Endothelial cell of umbilical vein (primary cell): Measurements from ENCODE around the gene CACNB3. TPM values are rescaled to one million over a fixed set of nuclear protein-coding genes. Genes with fewer than 3 reads are reported as not detected.

Source experiments
- BruUV-seq: library from RNA; stranded (reverse); fragments of 400-500 nt; replicated peaks from 2 replicates; lab custom pipeline; 2021; lab: Mats Ljungman, UMichigan
- CTCF ChIA-PET: fragments of 300-600, 350-600 bp; sonication (Branson Sonifier 250); formaldehyde crosslinking; loops from one replicate; lab custom pipeline; 2021; ENCODE audit warnings: antibody characterized with exemption, inconsistent platforms; lab: Charles Lee
- POLR2A ChIA-PET: fragments of 300-600, 350-600 bp; sonication (Branson Sonifier 250); formaldehyde crosslinking; loops from one replicate; lab custom pipeline; 2021; ENCODE audit warnings: antibody characterized with exemption, inconsistent platforms; lab: Charles Lee
- DNase-seq: peaks from one replicate; pipeline ENCODE4 v3.0.0-alpha.2; 2011; ENCODE audit warnings: low read depth, low spot score
- FAIRE-seq: peaks from 2 replicates; lab custom pipeline; 2011; peaks lifted over from hg19 to GRCh38; lab: Jason Lieb, UNC
- H2AFZ ChIP-seq: 2 replicates; pipeline ENCODE4 v1.6.0; 2012; ENCODE audit warnings: low read depth, low read length, control low read depth, inconsistent platforms
- H3K27ac ChIP-seq: 2 replicates; pipeline ENCODE4 v1.5.1; 2011; ENCODE audit warnings: low read depth, mild to moderate bottlenecking, control low read depth, low read length, moderate library complexity; ENCODE audit not compliant: insufficient read depth
- H3K27me3 ChIP-seq, 2 experiments: 2 replicates each; pipeline versions ENCODE4 v1.6.0 to v1.6.1; 2011; ENCODE audit warnings: low read length in 2 of 2, mixed read lengths in 1 of 2; ENCODE audit not compliant: control insufficient read depth in 2 of 2, insufficient read depth in 2 of 2
- H3K36me3 ChIP-seq, 2 experiments: 2 replicates in 1 of 2; 3 replicates in 1 of 2; pipeline ENCODE4 v1.5.1; 2011; ENCODE audit warnings: low read length in 2 of 2, mild to moderate bottlenecking in 1 of 2, moderate library complexity in 1 of 2; ENCODE audit not compliant: control insufficient read depth in 2 of 2, insufficient read depth in 2 of 2; ENCODE audit errors: extremely low read depth in 1 of 2
- H3K4me1 ChIP-seq: 3 replicates; pipeline ENCODE4 v1.5.1; 2011; ENCODE audit warnings: mild to moderate bottlenecking, low read length; ENCODE audit not compliant: control insufficient read depth, insufficient read depth; ENCODE audit errors: extremely low read depth
- H3K4me2 ChIP-seq: 2 replicates; pipeline ENCODE4 v1.6.1; 2011; ENCODE audit warnings: low read length, control low read depth, mixed read lengths; ENCODE audit not compliant: insufficient read depth
- H3K4me3 ChIP-seq, 3 experiments: fragments of 200-600 bp in 1 of 3; sonication (generic), shearing (Covaris generic) in 1 of 3; replicated peaks in 1 of 3; 2 replicates each; pipeline ENCODE4 v1.5.1; 2011 to 2016; ENCODE audit warnings: control low read depth in 3 of 3, low read length in 3 of 3, mild to moderate bottlenecking in 2 of 3, inconsistent platforms in 1 of 3, low read depth in 1 of 3, moderate library complexity in 1 of 3; ENCODE audit not compliant: insufficient read depth in 1 of 3
- H3K79me2 ChIP-seq: 2 replicates; pipeline ENCODE4 v1.6.0; 2012; ENCODE audit warnings: low read length, inconsistent platforms; ENCODE audit not compliant: control insufficient read depth, insufficient read depth
- H3K9ac ChIP-seq: replicated peaks from 2 replicates; pipeline ENCODE3; 2011; ENCODE audit warnings: low read length, control low read depth; ENCODE audit not compliant: insufficient read depth; ENCODE audit errors: extremely low read depth
- H3K9me1 ChIP-seq: replicated peaks from 3 replicates; pipeline ENCODE4 v1.6.0; 2011; ENCODE audit warnings: mild to moderate bottlenecking, low read length; ENCODE audit not compliant: control insufficient read depth, insufficient read depth; ENCODE audit errors: extremely low read depth
- H3K9me3 ChIP-seq: replicated peaks from 2 replicates; pipeline ENCODE4 v1.5.1; 2012; ENCODE audit warnings: low read length, inconsistent platforms; ENCODE audit not compliant: control insufficient read depth, insufficient read depth
- H4K20me1 ChIP-seq: replicated peaks from 2 replicates; pipeline ENCODE3; 2011; ENCODE audit warnings: mild to moderate bottlenecking, low read length; ENCODE audit not compliant: control insufficient read depth, insufficient read depth; ENCODE audit errors: extremely low read depth
- EZH2 ChIP-seq: IDR thresholded peaks from 2 replicates; pipeline ENCODE4 v1.6.1; 2012; ENCODE audit warnings: borderline replicate concordance, low read depth, mild to moderate bottlenecking, moderate library complexity, low read length, inconsistent platforms; ENCODE audit not compliant: severe bottlenecking
- FOS ChIP-seq: IDR thresholded peaks from 2 replicates; pipeline ENCODE4 v1.6.1; 2011; ENCODE audit warnings: mild to moderate bottlenecking, low read length, moderate library complexity, borderline replicate concordance; ENCODE audit not compliant: insufficient read depth
- GATA2 ChIP-seq: IDR thresholded peaks from 2 replicates; pipeline ENCODE4 v1.7.0; 2011; ENCODE audit warnings: low read depth, mild to moderate bottlenecking, moderate library complexity, mixed read lengths, low read length; ENCODE audit not compliant: insufficient read length, insufficient read depth
- JUN ChIP-seq: IDR thresholded peaks from 2 replicates; pipeline ENCODE4 v1.6.1; 2011; ENCODE audit warnings: borderline replicate concordance, low read depth; ENCODE audit not compliant: insufficient read length, insufficient read depth
- MAX ChIP-seq: IDR thresholded peaks from 2 replicates; pipeline ENCODE4 v1.6.1; 2011; ENCODE audit not compliant: insufficient read depth, insufficient read length
- MYC ChIP-seq: IDR thresholded peaks from one replicate; pipeline ENCODE4 v1.6.1; 2011; ENCODE audit warnings: mild to moderate bottlenecking, low read depth, low read length
- POLR2A ChIP-seq: IDR thresholded peaks from 2 replicates; pipeline ENCODE4 v1.6.1; 2012; ENCODE audit warnings: low read depth, mild to moderate bottlenecking, control low read depth, low read length
- POLR2AphosphoS5 ChIP-seq: IDR thresholded peaks from 2 replicates; pipeline ENCODE4 v1.6.1; 2012; ENCODE audit warnings: low read depth, mild to moderate bottlenecking, control low read depth, low read length, moderate library complexity; ENCODE audit not compliant: insufficient read depth
- dilution Hi-C: fragments of 300-500 bp; cut with MboI; formaldehyde crosslinking; loops from one replicate; pipeline ENCODE4 v1.15.0; 2019; ENCODE audit warnings: low sequenced_read_pairs; ENCODE audit not compliant: extremely low pct_ligation_motif_present
- intact Hi-C: fragments of 100-400 bp; cut with micrococcal nuclease; formaldehyde crosslinking; loops from one replicate; pipeline ENCODE4 v1.10.0; 2022
- polyA plus RNA-seq, 4 experiments: library from polyadenylated mRNA; depleted of rRNA in 3 of 4; stranded (reverse) in 3 of 4; unstranded in 1 of 4; fragments of >200 nt; gene quantifications; 2 replicates each; pipeline versions ENCODE4 v1.2.1 to v1.2.3, GENCODE V29; 2011 to 2012; ENCODE audit warnings: missing spikeins in 1 of 4
- total RNA-seq: library from RNA; stranded (reverse); gene quantifications from 2 replicates; pipeline ENCODE4 v1.2.3, GENCODE V29; 2021
- TF ChIP-seq, protein P1 (sequence below), 2 donors: IDR thresholded peaks; 1 replicate in 1 of 2; 2 replicates in 1 of 2; pipeline ENCODE4 v1.5.1; 2011; ENCODE audit warnings: low read length in 2 of 2, mild to moderate bottlenecking in 2 of 2, moderate library complexity in 2 of 2, control low read depth in 1 of 2, inconsistent platforms in 1 of 2, low read depth in 1 of 2; ENCODE audit not compliant: insufficient read depth in 1 of 2; ENCODE audit errors: extremely low read depth in 1 of 2

Gene CACNB3
- total and polyA plus RNA-seq, 2 donors (not counting 3 experiments of a cell fraction or from before 2014, with no cell fraction given), result 37.4 to 61.8 TPM

- Histone ChIP-seq H3K4me3 (peak within 1 kb of the TSS; percentile 59 to 98 (median 93)), H3K9me3 (no peaks in the 10 kb centered on the region), H2AFZ (peak within 1 kb of the TSS; percentile 97), H3K9ac (peak within 1 kb of the TSS; percentile 93), H4K20me1 (no peaks in the 10 kb centered on the region), H3K79me2 (peaks cover 43% of the 10 kb centered on the region), H3K27me3 (no peaks in the 10 kb centered on the region), H3K27ac (peak within 1 kb of the TSS; percentile 59), H3K36me3 (no peaks in the 10 kb centered on the region), H3K9me1 (no peaks in the 10 kb centered on the region), H3K4me1 (peaks cover 18% of the 10 kb centered on the region), H3K4me2 (peak within 1 kb of the TSS; percentile 97)
- dilution Hi-C loops, result no loop called here
- TF ChIP-seq, protein P1, sequence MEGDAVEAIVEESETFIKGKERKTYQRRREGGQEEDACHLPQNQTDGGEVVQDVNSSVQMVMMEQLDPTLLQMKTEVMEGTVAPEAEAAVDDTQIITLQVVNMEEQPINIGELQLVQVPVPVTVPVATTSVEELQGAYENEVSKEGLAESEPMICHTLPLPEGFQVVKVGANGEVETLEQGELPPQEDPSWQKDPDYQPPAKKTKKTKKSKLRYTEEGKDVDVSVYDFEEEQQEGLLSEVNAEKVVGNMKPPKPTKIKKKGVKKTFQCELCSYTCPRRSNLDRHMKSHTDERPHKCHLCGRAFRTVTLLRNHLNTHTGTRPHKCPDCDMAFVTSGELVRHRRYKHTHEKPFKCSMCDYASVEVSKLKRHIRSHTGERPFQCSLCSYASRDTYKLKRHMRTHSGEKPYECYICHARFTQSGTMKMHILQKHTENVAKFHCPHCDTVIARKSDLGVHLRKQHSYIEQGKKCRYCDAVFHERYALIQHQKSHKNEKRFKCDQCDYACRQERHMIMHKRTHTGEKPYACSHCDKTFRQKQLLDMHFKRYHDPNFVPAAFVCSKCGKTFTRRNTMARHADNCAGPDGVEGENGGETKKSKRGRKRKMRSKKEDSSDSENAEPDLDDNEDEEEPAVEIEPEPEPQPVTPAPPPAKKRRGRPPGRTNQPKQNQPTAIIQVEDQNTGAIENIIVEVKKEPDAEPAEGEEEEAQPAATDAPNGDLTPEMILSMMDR (IDR thresholded peaks at IDR 0.05; ENCODE audit: extremely low read depth in 1 of 2, insufficient read depth in 1 of 2, low read depth in 1 of 2, low read length in 2 of 2), result no peak
- no peak for TF ChIP-seq MAX
- no peak for TF ChIP-seq MYC
- TF ChIP-seq JUN, result no peak
- TF ChIP-seq GATA2, result no peak
- no peak for TF ChIP-seq EZH2
- TF ChIP-seq FOS, result peak; percentile 12
- peak; percentile 73 for TF ChIP-seq POLR2AphosphoS5
- TF ChIP-seq POLR2A, result peak; percentile 81
- TSS peak; percentile 86 for BruUV-seq
- CTCF ChIA-PET, result interaction anchor here (0.9 to 11.3 kb wide), 24 partner anchors 8 to 168 kb away, joined by 3 to 703 read pairs (median 8); partner anchors contain the start of genes FKBP11, RND1 and WNT1
- DNase-seq (peak; percentile 98), FAIRE-seq (peak; percentile 99)
- intact Hi-C loops, result loop anchor here (1.0 to 2.0 kb wide), 3 partner anchors 13 to 37 kb away; partner anchors contain the start of gene RND1
- POLR2A ChIA-PET, result interaction anchor here (0.6 to 2.3 kb wide), 4 partner anchors 14 to 338 kb away, joined by 3 to 23 read pairs (median 4); partner anchors contain the start of gene RND1
These were observed 33.8 kb downstream of the CACNB3 start, which contains the start of gene DDX23 for GRCh38 chr12:48851883-48852733. Gene DDX23, minus strand, starts transcription at chr12:48852163. Its CDS starts 6,381 bp downstream, at chr12:48845782.
